ENCODE data around the gene GRHPR.
"Not testable (repeated sequence)": the region's sequence is repeated elsewhere in the genome, so short reads cannot be mapped to it uniquely, and the experiment has no call there.

The GRHPR gene

DNA sequence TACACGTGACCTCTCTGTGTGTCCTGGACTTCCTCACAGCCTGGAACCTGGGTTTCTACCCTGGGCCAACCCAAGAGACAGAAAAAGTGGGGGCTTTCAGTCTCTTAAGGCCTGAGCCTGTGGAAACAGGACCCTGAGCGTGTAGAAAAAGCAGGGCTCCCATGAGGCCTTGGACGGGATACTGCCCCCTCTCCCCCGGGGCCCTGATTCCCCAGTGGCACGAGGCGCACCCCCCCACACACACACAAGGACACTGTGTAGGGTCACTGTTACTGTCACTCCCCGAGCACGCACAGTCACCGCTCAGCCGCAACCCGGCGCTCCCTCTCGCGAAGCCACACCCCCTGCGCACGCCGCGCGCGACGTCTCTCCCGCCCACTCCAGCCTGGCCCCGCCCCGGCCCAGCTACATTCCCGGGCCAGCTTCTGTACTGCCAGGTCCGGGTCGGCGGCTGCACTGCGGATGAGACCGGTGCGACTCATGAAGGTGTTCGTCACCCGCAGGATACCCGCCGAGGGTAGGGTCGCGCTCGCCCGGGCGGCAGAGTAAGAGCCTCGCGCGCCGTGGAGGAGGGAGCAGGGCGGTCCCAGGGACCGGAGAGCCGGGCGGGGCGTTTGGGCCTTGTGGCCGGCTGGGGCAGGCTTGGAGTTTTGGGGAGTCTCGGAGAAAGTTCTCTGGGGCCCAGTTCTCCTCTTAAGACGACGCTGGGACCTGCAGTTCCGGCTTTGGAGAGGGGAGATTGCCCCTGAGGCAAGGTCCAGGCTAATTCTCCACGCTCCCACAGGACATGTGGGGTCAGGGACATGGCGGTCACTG lies at the start of gene GRHPR:
Gene GRHPR, plus strand, starts transcription at position 408 of the 816 bp plus-strand sequence. Its CDS starts 55 bp downstream, at position 463.
- in situ Hi-C loops (cut with HindIII; ENCODE audit: low sequenced_read_pairs) = no loop called here

DNA sequence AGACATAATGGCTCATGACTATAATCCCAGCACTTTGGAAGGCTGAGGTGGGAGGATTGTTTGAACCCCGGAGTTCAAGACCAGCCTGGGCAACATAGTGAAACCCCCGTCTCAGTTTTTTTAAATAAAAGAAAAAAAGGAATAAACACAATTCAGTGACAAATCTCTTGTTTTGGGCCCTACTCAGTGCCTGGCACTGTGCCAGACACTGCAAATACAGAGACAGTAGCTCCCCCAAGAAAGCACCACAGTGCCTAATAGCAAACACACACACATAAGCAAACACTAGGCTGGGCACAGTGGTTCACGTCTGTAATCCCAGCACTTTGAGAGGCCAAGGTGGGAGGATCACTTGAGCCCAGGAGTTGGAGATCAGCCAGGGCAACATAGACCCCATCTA lies 49.7 kb upstream of the GRHPR start:
- in situ Hi-C loops (cut with HindIII; ENCODE audit: low sequenced_read_pairs) = no loop called here

DNA sequence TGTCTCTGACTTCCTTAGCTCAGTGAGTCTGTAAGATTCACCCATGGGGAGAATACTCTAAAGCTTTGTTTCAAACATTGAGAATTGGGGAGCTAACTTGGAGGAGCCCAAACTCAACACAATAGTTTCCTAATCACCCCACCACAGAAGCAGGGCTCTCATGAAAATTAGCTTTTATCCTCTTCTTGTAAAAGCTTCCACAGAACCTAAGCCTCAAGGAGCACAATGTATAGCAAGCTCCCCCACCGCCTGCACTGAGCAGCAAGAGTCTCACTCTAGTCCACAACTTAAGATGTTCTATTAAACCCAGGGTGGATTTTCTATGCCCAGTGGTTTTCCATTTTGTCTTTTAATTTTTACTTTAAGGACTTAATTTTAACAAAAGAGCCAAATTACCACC lies 48.9 kb upstream of the GRHPR start:
- in situ Hi-C loops (cut with HindIII; ENCODE audit: low sequenced_read_pairs) = no loop called here

DNA sequence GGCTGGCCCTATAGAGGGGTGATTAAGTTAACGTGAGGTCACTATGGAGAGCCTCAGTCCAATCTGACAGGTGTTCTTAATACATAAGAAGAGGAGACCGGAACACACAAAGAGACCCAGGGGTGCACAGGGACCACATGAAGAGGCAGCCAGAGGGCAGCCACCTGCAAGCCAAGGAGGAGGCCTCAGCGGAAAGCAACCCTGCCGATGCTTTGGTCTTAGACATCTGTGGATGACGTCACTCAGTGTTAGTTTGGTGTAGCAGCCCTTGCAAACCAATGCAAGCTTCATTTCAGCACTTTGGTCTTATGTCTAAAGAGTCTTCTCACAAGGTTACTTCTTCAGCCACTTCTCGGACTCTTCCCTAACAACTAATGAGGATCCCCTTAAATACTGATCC lies 47.6 kb upstream of the GRHPR start:
- in situ Hi-C loops (cut with HindIII; ENCODE audit: low sequenced_read_pairs) = no loop called here

DNA sequence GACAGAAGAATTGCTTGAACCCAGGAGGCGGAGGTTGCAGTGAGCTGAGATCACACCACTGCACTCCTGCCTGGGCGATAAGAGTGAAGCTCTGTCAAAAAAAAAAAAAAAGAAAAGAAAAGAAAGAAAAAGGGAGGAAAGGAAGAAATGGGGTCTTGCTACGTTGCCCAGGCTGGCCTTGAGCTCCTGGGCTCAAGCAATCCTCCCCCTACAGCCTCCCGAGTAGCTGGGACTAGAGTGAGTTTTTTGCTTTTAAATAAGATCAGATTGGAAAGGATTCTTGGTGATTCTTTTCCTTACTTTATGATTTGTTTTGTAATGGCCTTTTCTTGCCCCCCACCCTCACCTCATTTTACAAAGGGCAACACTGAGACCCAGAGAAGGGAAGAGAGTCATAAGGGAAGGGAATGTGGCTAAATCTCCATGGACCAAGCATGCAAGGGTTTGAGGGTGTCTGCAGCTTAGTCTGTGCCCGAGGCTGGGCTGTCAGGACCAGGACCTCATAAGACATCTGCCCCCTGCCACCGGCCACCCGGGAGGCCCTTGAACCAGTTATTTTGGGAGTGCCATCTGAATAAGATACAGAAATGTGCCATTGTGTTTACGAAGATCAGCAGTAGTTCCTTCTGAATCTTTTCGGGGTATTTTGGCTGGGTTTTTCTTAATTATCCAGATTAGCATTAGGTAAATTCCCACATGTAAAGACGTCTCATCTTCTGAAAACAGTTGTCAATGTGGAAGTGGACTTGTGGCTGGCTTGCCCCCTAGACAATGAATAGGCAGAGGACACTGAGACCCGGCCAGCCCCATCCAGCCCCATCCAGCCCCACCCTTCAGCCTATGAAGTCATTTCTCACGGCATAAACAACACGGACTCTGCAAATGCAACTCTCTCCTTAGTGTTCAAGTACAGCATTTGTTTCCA lies 44.5 kb upstream of the GRHPR start:
- in situ Hi-C loops (cut with HindIII; ENCODE audit: low sequenced_read_pairs) = no loop called here

DNA sequence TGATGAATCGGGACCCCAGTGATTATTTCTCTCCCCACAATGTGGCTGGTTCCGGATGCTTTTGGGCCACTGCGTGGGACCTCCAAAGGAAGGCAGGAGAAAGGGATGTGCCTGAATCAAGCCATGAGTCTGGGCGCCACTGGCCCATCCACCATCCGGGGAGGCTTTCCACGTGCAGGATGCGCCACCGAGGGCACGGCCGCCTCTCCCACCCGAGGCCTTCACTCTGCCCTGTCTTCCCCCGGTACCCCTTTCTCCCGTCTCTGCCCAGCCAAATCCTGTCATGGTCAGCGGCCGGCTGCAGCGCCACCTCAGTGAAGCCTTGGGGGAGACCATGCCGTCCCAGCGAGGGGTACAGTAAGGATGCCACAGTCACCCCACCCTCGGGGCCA lies 43.9 kb upstream of the GRHPR start:
- in situ Hi-C loops (cut with HindIII; ENCODE audit: low sequenced_read_pairs) = no loop called here

DNA sequence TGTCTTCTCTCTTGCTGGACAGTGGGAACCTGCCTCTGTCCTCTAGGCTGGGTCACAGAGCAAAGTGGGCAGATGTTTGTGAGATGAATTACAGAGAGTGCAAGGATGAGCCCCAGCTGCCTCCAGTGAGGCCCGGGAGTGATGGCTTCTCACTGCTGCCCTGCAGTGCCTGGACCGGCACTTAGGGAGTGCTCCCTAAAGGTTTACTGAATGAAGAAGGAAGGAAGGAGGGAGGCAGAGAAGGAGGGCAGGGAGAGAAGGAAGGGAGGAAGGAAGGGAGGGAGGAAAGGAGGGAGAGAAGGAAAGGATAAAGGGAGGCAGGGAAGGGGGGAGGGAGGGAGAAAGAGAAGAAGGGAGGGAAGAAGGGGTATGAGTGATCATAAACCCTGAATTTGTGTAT lies 42.7 kb upstream of the GRHPR start:
- in situ Hi-C loops (cut with HindIII; ENCODE audit: low sequenced_read_pairs) = no loop called here

DNA sequence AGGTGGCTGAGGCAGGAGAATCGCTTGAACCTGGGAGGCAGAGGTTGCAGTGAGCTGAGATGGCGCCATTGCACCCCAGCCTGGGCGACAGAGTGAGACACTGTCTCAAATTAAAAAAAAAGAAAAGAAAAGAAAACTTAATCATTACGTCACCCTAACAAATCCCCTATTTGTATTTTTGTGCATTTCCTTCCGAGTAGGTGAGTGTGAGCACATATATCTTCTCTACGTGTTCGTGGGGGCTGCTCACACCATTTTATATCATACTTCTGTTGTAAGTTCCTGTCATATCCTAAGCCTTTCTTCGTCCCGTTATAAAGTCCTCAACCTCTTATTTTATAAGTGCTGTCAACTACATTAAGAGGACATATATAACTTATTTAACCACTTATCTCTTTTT lies 41.9 kb upstream of the GRHPR start:
- in situ Hi-C loops (cut with HindIII; ENCODE audit: low sequenced_read_pairs) = no loop called here

DNA sequence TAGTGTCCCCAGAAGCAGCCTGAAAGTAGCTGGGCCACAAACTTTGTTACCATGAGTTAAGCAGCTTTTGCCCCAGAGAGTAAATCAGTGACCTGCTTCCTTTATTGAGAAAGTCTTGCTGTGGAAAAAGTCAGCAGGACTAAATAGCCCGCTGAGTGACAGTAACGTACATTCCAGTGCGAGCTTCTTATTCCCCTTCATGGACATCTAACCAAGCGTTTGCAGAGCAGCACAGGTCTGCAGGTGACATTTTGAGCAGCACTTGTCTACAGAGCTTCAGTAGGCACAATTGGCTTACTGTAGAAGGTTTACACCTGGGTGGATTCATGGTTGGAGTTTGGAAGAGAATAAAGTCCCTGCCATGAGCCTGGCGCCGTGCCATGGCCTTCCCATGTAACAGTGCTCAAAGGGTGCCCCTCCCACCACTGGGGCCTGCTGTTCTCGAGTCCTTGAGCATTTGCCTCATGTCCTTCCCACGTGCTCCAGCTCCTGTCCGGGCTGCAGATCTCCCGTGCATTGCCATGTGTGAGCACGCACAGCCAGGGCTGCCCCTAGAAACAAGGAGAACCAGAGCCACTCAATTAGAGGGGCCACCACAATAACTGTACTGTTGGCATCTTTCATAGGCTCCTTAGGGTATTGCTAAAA lies 41.3 kb upstream of the GRHPR start:
- in situ Hi-C loops (cut with HindIII; ENCODE audit: low sequenced_read_pairs) = no loop called here

DNA sequence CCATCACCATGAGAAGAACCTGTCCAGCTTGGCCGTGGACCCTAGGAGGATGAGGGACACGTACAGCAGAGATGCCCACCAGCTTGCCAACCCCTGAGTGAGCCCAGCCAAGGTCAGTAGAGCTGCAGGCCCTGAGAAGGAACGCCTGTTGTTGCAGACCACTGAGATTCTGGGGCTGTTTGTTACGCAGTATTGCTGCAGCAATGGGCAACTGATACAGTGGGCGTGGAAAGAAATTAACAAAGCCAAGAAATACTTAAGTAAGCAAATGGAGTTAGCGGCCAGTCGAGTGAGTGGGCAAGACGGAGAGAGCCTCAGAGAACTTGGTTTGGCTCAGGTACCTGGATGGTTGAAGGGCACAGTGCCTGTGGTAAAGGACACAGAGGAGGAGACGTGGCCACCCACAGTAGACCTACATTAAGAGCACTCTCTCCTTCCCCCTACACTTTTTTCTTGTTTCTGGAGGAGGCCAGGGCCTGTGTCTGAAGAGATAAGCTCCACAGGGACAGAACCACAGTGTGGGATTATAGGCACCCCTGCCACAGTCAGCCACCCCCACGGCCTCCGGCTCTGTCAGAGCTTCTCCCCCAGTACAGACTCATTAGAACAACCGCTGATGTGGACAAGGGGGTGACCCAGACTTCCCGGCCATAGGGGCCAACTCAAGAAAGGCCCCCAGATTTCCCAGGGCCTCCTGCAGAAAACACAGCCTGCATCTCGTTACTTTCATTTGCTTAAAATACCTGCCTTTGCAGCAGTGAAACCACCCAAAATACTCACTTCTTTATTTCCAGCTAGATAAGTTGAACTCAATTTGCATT lies 40.1 kb upstream of the GRHPR start:
- in situ Hi-C loops (cut with HindIII; ENCODE audit: low sequenced_read_pairs) = no loop called here

DNA sequence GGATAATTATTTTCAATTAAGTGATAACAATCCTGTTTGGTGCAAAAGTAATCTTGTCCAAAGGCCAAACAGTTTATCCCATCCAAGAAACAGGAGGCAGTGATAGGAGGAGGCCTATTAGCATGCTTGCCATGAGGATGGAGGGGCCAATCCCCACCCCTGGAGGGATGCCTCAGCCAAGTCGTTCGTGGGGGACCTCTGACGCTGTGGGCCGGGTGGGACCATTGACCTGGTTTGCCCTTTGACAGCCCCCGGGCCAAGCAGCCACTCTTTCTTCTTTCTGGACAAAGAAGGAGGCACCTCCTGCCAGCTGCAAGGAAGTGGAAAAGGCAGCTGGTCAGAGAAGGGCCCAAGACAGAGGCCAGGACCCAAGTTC lies 39.5 kb upstream of the GRHPR start:
- in situ Hi-C loops (cut with HindIII; ENCODE audit: low sequenced_read_pairs) = no loop called here

DNA sequence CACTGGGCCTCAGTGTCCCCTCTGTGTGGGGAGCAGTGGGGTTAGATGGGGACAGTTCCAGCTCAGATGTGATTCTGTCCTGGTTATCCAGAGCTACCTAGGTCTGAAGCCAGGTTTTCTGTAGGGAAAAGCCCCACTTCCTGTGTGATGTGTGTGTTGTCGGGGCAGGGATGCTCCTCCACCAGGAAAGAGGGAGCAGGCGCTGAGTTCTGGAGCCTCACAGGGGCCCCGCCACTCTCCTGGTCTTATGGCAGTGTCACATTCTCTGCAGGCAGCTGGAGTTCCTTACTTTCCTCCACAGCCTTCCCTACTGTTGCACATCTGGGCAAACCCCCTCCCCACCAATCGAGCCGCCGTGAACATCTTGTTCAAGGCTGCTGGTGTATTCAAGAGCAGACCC lies 39.1 kb upstream of the GRHPR start:
- in situ Hi-C loops (cut with HindIII; ENCODE audit: low sequenced_read_pairs) = no loop called here

DNA sequence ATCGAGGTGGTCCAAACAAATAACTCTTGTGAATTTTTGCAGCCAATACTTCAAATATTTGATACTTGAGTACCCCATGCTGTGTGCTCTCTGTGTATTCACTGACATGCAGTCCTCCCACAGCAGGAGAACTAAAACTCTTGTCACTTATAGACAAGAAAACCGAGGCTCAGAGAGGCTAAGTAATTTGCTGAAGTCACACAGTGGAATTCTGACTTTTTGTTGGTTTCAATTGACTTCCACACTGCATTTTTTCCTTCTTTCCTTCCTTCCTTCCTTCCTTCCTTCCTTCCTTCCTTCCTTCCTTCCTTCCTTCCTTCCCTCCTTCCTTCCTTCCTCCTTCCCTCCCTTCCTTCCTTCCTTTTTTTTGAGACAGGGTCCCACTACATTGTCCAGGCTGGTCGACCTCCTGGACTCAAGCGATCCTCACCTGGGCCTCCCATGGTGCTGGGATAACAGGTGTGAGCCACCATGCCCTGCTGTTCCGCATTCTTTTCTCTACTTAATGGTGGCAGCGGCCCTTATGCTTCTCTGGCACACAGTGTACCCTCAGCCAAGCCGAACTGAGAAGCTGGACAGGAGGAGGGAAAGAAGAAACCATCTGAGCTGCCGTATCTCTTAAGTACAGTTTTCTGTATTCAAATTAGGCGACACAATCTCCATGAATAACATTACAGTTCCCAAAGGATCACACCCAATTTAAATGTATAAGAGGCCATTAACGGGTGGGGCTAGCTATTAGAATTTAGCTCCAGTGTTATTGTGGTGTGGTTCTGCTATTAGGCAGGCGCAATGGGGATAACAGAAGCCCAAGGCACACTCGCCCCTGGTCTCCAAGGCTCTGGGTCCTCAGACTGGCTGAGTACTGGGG lies 38.4 kb upstream of the GRHPR start:
- in situ Hi-C loops (cut with HindIII; ENCODE audit: low sequenced_read_pairs) = no loop called here

DNA sequence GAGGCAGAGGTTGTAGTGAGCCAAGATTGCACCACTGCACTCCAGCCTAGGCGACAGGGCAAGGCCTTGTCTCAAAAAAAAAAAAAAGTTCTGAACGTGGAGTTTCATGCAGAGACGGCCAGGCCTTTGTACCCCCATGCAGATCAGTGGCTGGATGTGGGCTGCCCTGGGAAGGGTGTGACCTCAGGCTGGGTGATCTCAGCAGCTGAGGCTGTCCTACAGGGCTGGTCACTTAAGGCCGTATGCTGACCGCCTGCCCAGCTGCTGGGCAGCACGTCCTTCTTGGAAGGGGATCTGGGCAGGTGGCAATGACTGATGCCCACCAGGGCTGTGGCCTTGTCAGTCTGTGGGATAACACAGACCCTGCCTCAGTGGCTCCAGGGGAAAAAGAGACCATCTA lies 37.2 kb upstream of the GRHPR start:
- in situ Hi-C loops (cut with HindIII; ENCODE audit: low sequenced_read_pairs) = no loop called here

DNA sequence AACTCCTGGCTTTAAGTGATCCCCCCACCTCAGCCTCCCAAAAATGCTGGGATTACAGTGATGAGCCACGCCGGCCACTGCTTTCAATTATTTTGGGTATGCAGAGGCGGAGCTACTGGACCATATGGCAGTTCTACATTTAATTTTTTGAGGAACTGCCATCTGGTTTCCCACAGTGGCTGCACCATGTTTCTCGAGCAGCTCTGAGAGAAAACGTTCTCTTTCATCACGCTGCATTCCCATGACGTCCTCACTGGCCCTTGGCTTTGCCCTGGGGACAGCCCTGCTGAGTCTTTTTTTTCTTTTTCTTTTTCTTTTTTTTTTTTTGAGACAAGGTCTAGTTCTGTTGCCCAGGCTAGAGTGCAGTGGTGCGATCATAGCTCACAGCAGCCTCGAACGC lies 35.5 kb upstream of the GRHPR start:
- in situ Hi-C loops (cut with HindIII; ENCODE audit: low sequenced_read_pairs) = no loop called here

DNA sequence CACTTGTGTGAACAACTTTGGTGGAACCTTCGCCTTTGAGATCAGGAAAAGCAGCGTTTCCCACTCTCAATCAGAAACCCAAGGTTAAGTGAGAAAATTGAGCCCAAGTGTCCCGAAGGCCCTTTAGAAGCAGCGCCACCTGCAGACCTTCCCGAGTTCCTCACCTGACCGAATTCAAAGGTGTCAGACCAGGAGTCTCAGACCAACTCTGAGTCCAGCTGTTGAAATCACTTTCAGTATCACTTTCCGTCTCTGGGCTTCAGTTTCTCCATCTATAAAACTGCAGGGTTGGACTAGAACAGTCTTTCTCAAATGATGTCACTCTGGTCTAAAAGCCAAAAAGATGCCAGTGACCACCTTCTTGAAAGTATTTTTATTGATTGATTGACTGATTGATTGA lies 31.7 kb upstream of the GRHPR start:
- in situ Hi-C loops (cut with HindIII; ENCODE audit: low sequenced_read_pairs) = no loop called here

DNA sequence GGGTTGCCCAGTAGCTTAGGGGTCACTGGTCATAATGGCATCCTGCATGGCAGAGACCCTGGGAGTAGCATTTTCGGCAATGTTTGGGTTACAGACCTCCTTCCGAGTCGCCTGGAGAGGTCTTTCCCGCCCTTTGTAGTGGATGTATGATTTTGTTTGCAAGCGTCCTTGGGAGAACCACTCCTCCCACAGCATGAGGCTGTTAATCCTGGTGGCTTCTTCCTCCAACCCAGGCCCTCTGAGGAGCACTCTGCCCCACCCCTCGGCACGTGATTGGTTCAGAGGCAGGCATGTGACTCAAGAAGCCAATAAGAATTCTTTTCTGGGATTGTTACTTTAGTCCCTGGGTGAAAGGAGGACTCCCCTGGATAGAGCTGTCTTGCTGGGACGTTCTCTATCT lies 30.2 kb upstream of the GRHPR start:
- in situ Hi-C loops (cut with HindIII; ENCODE audit: low sequenced_read_pairs) = no loop called here

DNA sequence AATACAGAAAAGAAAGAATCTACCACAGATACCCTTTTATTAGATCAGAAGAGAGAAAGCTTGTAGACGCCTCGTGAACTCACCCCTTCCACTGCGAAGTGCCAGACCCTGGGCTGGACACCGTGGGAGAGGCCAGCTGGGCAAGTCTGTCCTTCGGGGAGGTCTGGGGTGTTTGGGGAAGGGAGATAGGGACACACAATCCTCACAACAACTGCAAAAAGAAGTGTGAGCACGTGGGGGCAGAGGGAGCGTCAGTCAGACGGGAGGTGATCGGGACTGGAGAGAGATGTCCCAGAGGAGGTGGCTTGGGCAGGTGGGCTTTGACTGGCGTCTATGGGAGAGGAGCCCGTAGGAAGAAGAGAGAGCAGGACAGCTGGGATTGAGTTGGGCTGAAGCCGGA lies 27.3 kb upstream of the GRHPR start:
- in situ Hi-C loops (cut with HindIII; ENCODE audit: low sequenced_read_pairs) = no loop called here

DNA sequence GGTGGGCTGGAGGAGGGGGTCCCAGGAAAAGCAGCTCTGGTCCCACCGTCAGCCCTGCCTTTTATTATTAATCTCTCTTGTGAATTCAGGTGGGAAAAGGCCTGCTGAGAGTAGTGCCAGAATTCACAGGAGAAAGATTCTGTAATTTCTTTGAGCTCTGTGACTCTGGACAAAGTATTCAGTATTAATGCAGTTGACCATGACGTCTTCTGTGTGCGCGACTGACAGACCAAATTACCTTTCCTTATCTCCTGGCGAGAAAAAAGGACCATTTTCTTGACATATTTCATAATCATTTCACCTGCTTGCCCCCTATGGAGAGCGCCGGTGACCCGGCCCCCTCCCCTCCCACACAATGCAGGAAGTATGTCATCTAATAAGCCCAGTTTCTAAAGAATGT lies 26.8 kb upstream of the GRHPR start:
- in situ Hi-C loops (cut with HindIII; ENCODE audit: low sequenced_read_pairs) = no loop called here

DNA sequence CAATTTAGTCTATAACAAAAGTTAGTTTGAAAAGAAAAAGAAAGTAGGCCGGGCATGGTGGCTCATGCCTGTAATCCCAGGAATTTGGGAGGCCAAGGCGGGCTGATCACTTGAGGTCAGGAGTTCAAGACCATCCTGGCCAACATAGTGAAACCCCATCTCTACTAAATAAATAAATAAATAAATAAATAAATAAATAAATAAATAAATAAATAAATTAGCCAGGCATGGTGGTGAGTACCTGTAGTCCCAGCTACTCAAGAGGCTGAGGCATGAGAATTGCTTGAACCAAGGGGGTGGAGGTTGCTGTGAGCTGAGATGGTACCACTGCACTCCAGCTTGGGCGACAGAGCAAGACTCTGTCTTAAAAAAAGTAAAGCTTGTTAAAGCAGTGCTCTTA lies 24.5 kb upstream of the GRHPR start:
- in situ Hi-C loops (cut with HindIII; ENCODE audit: low sequenced_read_pairs) = not testable (repeated sequence)

All from DLD1 (cell line).